Forelimb muscle (tissue), 1 donor: ENCODE data around the gene TMEM52. TPM values are rescaled to one million over a fixed set of nuclear protein-coding genes. Genes with fewer than 3 reads are reported as not detected.
"Not testable (repeated sequence)": the region's sequence is repeated elsewhere in the genome, so short reads cannot be mapped to it uniquely, and the experiment has no call there.

Experiments
- DNase-seq: peaks from one replicate; pipeline ENCODE4 v3.0.0-alpha.2; 2013; ENCODE audit warnings: low read depth
- polyA plus RNA-seq: library from polyadenylated mRNA; unstranded; fragments of 120-200 nt; gene quantifications from one replicate; pipeline ENCODE4 v1.2.1, GENCODE V29; 2013; ENCODE audit not compliant: insufficient read length

The TMEM52 gene
- polyA plus RNA-seq, 1 donor: 91.6 TPM

DNA sequence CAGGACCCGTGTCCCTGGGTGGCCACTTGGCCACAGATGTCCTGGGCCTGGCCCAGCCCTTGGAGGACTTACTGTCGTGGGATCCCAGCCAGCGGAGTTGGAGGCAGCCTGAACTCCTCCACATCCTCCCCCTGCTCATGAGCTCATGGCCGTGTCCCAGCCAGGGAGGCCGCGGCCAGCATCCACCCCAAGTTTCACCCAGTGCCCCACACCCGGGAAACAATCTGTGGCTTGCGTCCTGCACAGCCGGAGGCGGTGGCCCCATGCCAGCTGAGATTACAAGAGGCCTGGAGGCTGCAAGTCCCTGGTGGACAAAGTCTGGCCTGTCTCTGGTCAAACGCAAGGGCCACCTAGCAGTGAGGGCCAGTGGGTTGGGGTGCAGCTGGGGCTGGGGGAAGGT, 27.5 kb upstream of the TMEM52 start:
- no peak for DNase-seq

DNA sequence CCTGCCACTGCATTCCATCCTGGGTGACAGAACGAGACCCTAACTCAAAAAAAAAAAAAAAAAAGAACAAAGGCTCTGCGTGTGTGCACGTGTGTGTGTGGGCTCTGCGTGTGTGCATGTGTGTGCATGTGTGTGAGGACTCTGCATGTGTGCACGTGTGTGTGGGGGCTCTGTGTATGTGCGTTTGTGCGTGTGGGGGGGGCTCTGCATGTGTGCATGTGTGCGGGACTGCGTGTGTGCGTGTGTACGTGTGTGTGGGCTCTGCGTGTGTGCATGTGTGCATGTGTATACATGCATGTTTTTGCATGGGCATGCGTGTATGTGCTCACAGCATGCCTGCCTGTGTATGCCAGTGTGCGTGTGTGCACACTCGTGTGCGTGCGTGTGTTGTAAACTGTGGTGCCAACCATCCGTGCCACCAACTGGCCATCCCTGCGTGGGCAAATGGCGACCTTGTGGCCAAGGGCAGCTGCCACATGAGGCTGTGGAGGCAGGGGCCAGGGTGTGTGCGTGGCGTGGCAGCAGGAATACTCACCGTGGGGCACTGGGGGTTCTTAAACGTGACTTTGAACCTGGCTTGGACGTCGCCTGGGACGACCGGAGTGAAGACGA, 26.8 kb upstream of the TMEM52 start:
- DNase-seq: no peak

DNA sequence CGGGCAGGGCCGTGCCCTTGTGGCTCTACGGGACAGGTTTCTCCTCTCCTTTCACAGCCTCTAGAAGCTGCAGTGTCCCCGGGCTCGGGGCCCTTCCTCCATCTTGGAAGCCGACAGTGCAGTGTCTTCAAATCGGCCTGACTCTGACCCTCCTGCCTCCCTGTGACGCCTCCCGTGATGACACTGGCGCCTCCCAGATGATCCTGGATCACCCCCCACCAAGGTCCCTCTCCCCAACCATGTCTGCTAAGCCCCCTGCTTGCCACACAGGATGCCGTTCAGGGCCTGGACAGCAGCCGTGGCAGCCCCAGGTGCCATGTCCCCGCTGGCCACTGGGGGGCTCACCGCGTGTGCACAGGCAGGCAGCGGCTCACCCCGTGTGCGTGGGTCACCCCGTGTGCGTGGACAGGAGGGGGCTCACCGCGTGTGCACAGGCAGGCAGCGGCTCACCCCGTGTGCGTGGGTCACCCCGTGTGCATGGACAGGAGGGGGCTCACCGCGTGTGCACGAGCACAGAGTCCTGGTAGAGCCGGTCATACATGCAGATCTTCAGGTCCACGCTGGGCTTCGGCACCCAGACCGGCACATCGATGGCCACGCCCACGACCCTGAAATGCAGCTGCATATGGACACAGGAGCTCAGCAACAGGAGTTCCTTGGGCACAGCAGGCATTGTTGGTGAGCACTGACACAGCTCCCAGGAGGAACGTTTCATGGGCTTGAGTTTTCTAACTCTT, 24.9 kb upstream of the TMEM52 start:
- no peak for DNase-seq

DNA sequence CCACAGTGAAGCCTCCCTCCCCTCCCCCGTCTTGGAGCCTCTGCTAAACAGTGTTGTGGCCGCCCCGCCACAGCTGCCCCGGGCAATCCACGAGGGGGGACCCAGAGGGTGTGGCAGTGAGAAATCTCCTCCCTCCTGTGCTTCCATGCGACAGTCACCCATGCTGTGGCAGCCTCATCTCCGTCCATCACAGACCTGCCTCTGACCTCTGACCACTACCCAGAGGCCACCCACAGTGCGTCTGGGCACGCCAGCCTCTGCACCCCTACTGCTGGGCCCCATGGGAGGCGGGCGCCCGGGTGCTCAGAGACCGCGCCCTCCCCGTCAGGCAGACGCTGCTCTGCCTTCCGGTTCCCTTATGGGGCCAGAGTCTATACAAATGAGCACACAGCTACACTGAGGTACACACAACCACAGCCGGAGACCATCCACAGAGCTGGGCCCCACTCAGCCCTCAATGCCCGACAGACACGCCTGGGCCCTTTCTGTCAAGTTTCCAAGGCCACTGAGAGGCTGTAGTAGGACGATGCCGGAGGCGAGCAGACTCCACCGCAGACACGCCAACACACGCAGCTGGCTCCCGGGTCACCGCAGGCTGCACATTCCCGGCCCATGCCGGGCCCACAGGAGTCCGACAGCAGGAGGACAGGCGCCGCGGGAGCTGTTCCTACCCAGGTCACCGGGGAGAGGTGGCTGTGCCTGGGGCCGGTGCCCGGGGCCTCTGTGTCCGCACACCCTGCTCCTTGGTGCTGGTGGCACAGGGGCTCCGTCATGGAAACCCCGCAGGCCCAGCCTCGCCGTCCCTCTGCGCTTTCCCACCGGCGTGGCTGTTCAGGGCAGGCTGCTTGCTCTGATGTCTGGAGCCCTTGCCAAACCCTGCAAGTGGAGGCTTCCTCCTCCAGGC, 23.9 kb upstream of the TMEM52 start:
- no peak for DNase-seq

DNA sequence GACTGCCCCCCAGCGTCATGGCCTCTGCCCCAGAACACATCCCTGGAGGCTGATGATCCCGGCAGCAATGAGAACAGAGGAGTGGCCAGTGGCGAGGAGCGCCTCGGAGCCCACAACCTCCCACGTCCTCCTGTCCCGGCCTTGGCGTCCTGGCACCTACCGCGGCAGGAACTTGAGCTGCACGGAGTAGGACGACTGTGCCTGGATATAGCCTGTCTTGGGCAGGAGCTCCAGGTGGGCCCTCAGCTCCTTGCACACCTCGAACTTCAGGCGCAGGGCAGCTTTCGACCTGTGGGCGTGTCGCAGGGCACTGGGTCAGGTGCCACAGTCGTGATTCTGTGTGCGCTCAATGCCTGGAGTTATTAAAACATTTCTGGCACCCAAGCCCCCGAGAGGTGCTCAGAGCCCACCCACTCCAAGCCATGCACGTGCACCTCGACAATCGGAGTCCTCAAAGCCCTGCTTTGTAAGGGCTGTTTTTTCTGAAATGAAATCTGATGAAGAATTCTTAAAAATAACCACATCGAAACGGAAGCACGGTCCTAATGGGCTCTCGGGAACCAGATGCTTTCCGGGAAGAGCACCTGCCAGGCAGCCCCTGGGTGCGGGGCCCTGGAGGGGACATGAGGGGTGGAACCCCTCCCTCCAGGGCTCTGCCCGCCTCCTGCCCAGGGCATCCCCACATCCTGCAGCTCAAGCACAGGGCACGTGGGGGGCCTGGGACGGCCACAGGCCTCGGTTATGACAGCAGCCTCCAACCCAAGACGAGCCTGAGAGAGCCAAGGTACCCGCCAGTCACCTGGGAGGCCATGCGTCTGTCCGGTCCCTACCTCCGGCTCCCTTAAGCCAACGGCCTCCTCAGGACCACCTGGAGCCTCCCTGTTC, 23.0 kb upstream of the TMEM52 start:
- no peak for DNase-seq

DNA sequence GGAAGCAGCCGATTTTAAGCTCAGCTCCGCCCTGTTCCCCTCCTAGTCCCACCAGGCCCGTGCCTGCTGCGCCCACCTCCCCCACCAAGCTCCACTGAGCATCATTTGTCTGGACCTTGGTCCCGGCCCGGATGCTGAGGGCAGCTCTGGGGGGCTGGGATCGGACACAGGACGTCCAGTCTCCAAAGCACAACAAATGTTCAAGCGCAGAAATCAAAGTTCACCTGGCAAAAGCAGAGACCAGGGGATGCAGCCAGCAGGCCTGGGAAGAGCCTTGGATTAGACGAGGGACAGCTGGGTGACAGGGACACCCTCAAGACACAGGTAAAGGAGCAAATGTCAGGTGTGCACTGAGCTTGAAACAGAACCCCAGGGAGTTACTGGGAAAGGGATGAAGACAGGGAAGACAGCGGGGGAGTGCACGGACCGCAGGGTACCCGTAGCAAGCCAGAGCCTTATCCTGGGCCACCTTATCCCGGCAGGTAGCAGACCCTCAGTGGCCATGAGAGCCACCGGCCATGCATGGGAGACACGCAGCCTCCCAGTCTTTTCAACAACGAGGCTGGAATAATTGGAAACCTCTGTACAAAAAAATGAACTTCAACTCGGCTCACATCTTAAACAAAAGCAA, 22.2 kb upstream of the TMEM52 start:
- DNase-seq: no peak

DNA sequence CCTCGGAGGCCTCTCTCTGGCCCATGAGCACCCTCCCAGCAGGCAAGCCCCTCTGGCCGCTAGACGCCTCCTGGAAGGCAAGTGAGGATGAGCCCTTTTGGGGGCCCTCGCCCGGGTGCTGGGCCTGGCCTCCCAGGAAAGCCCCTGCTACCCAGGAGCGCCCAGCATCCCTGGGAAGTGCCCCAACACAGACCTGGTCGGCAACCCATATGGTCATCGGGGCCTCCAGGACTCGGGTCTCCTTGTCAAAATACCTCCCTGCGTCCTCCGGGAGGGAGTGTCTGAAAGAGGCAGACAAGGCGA, 21.0 kb upstream of the TMEM52 start:
- no peak for DNase-seq

DNA sequence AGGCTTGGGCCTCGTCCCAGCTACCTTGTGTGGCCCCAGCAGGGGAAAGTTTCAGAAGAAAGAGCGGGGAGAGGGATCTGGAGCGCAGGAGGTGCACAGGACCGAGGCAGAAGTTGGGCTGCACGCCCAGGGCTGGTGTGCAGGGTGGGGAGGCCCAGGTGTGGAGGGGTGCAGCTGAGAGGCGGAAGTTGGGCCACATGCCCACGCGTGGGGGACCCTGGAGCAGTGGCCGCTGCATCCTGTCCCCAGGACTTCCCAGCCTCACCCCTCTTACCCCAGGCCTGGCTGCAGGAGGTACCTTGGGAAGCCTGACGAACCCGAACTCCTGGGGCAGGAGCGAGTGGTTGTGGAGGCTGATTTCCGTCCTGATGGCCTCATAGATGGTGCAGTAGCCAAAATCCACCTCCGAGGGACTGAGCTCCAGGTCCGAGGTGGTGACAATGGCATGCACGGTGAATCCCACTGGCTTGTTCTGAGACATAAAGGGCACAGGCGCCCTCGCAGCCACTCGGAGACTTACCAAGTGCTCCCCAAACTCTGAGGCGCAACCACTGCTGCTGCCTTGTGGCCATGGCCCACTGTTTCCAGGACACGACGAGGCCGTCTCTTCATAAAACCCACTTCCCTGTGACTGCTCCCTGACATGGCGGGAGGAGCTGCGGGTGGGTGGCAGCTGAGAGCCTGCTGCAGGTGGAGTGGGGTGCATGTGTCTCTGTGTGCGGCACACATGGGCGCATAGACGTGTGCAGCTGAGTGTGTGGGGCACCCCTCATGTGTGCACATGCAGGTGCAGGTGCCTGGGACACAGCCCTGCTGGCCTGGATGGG, 20.4 kb upstream of the TMEM52 start:
- DNase-seq: no peak

DNA sequence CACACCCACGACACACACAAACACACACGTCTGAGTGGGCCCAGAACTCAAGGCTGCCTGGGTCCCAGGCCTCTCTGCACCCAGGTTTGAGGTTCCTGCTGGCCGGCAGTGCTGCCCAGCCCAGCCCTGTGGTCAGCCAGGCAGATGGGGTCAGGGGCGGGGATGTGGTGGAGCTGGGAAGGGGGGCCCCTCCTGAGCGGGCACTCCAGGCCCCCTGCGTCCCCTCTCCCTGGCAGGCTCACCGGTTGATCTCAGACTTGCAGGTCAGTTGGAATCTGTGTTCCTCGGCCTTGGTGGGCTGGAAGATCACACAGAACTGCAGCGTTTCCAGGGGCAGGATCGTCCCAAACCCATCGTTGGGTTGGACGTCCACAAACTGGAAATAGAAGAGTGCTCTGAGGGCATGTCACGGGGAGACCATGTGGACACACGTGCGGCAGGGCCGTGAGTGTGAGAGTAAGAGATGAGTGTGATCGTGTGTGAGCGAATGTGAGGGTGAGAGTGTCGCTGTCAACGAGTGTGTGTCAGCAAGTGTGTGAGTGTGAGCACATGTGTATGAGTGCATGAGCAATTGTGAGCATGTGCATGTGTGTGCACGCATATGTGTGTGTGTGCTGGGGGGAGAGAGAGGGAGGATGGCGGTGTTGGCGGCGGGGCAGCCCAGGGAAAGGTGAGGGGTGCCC, 19.7 kb upstream of the TMEM52 start:
- no peak for DNase-seq

DNA sequence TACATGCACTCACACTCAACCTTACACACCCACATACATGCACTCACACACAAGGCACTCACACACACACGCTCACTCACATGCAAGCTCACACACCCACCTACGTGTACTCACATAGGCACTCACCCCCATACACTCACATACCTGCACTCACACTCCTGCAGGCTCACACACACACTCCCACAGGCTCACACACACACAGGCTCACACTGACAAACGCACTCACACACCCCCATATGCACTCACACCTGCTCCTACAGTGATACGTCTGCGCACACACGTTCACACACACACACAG, 19.1 kb upstream of the TMEM52 start:
- no peak for DNase-seq

DNA sequence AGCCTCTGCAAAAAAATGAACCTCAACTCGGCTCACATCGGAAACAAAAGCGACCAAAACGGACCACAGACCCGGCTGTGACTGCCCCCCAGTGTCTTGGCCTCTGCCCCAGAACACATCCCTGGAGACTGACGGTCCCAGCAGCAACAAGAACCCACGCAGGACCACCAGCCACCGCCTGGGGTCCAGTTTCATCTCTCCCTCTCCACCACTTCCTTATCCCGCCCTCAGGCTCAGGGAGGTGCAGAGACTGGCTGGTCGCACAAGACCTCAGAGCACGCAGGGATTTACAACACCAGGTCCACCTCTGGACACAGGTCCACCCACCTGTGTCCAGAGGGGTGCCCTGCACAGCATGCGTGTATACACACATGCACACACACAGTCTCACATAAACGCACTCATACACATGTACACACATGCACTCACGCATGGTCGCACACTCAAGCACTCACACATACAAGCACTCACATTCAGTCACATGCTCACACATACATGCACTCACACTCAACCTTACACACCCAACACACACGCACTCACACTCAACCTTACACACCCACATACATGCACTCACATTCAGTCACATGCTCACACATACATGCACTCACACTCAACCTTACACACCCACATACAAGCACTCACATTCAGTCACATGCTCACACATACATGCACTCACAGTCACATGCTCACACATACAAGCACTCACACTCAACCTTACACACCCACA, 18.6 kb upstream of the TMEM52 start:
- no peak for DNase-seq

DNA sequence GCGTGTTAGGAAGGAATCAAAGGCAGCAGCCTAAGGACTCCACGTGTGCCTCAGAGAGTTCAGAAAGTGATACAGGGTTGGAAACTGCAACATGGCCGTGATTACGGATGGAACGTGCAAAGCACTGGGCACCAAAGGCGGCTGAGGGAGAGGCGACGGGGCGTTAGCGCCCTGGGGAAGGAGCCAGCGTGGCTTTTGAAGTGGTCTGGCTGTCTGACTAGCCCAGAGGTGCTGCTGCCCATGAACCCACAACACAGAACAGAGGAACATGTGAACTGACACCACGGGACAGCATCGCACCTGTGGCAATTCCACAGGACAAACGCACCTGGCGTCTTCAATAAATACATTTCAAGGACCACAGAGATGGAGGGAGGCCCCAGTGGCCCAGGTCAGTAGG, 18.0 kb upstream of the TMEM52 start:
- no peak for DNase-seq

DNA sequence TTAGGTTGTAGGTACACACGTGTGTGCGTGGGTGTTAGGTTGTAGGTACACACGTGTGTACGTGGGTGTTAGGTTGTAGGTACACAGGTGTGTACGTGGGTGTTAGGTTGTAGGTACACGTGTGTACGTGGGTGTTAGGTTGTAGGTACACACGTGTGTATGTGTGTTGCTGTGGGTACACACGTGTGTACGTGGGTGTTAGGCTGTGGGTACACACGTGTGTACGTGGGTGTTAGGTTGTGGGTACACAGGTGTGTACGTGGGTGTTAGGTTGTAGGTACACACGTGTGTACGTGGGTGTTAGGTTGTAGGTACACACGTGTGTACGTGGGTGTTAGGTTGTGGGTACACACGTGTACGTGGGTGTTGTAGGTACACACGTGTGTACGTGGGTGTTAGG, 15.8 kb upstream of the TMEM52 start:
- not testable (repeated sequence) for DNase-seq

DNA sequence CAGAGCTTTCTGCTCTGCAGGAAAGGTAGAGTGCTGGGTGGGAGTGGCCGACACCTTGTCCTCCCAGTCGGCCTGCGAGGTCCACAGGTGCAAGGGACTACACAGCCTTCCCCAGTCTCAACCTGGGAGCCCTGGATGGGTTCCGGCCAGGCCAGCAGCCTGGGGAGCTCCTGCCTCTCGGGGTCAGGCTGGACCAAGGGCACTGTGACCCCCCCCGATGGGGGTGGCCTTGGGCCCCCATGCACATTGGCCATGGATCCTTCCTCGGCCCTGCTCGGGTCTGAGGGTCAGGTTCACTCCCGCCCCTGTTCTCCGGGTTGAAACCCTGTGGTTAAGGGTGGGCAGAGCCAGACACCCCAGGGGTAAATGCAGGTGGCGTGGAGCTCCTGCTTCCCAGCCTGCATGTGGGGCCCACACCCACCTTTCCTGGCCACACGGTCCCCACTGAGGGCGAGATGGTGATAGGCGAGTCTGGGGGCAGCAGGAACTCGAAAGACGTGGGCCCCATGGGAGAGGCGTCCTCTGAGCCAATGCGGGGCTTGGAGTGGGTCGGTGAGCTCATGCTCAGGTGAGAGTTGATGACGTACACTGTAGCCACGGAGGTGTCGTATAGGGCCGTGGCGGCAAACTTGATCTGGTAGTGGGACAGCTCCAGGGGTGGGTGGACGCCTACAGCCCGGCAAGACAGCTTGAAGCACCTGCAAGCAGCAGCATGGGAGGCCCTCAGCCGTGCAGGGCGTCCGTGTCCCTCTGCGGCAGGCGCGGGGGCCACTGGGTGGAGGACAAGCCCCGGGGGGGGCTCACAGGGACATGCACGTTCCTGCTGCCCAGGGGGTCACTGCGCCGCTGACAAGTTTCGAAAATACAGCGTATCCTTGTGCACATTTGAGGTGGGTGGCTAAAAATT, 10.8 kb upstream of the TMEM52 start:
- no peak for DNase-seq

DNA sequence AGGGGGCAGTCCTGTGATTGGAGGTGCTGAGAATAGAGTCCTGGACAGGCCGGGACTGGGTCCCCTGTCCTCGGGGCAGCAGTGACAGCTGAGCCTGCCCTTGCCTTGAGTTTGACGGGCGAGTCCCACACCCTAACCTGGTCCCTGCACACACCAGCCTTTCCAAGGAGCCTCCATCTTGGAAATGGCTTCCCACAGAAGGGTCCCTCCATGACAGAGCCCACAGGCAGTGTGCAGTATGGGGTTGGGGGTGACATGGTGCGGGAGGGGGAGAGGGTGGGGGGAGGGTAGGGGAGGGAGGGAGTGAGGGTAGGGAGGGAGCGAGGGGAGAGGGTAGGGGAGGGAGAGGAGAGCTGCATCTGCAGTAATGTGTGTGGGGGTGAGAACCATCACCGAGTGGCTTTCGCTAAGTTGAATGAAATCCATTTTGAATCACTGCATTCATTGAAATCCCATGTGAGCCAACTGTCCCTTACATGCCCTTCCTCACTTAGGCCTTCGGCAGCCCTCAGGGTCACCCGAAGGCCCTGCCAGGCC, 10.1 kb upstream of the TMEM52 start:
- DNase-seq: no peak

DNA sequence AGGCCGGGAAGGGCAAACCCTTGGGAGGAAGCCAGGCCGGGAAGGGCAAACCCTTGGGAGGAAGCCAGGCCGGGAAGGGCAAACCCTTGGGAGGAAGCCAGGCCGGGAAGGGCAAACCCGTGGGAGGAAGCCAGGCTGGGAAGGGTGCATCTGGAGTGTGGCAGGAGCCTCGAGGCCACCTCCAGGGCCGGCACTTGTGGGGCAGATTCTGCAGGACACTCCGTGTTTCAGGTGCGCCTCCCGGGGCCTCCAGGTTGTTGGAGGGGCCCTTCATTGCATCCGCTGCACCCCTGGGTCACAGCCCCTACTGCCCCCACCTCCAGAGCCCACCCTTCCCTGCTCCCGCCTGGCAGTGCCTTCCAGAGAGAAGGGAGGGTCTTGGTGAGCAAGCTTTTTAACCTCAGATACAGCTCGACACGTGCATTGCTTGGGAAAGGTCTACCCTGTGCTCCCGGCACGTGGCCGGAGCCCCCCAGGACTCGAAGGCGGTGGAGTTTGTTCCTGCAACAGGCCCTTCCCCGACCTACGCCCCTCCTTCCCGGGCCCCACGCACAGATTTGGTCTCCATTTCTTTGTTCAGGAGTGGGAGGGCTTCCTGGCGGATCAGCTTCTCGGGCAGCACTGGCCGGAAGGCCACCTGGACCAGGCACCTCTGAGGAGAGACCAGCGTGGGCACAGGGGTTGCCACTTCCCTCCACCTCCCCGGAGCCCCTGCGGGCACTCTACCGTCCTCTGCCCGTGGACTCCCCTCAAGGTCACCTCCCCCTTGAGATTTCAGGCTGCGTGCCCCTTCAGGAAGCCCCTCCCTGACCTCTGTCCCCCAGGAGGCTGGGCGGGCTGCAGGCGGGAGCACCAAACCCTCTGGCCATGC, 9.4 kb upstream of the TMEM52 start:
- no peak for DNase-seq

DNA sequence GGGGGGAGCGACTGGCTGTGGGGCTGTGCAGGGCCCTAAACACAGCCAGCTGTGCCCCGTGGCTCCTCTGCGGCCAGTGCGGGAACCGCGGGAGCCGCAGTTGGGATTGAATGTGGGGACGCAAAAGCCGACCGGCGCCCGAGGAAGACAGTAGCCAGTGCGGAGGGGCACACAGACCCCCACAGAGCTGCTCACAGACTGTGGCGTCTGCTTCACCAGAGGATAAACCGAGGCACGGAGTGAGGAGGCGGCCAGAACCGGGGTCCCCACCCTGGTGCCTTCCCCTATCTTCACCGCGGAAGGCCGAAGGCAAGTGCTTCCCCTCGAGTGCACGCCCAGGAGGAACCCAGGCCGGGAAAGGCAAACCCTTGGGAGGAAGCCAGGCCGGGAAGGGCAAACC, 8.7 kb upstream of the TMEM52 start:
- no peak for DNase-seq
